Right atrium auricular region (tissue), 2 donors: ENCODE data around the gene KHDC1L. TPM values are rescaled to one million over a fixed set of nuclear protein-coding genes. Genes with fewer than 3 reads are reported as not detected.
"Not testable (repeated sequence)": the region's sequence is repeated elsewhere in the genome, so short reads cannot be mapped to it uniquely, and the experiment has no call there.

Experiments used
- DNase-seq: peaks from one replicate; pipeline ENCODE4 v3.0.0-alpha.2; 2019; ENCODE audit warnings: low spot score
- H3K27ac ChIP-seq, 2 donors: fragments of 200-600 bp; sonication (generic); 1 replicate in 1 of 2; 2 replicates in 1 of 2; pipeline ENCODE4 v1.5.1; 2016 to 2019
- H3K27me3 ChIP-seq, 2 donors: fragments of 200-600 bp; sonication (generic); one replicate each; pipeline versions ENCODE4 v1.5.1 to v1.6.0; 2017 to 2019
- H3K36me3 ChIP-seq: fragments of 200-600 bp; sonication (generic); one replicate; pipeline ENCODE4 v1.5.1; 2016
- H3K4me1 ChIP-seq, 2 donors: fragments of 200-600 bp; sonication (generic); one replicate each; pipeline versions ENCODE4 v1.5.1 to v1.6.0; 2017 to 2019
- H3K4me3 ChIP-seq, 2 donors: fragments of 200-600 bp; sonication (generic); 1 replicate in 1 of 2; 2 replicates in 1 of 2; pipeline ENCODE4 v1.5.1; 2017 to 2019; ENCODE audit warnings: mild to moderate bottlenecking in 1 of 2, moderate library complexity in 1 of 2
- H3K9me3 ChIP-seq, 2 donors: fragments of 200-600 bp; sonication (generic); one replicate each; pipeline ENCODE4 v1.5.1; 2019
- total RNA-seq, 2 donors: library from RNA; depleted of rRNA; stranded (reverse); fragments of >200 nt; gene quantifications; one replicate each; pipeline ENCODE4 v1.1.0, GENCODE V29; 2016
- TF ChIP-seq, protein P1 (sequence below), 2 donors: fragments of 200-600 bp; sonication (generic); IDR thresholded peaks; one replicate each; pipeline ENCODE4 v1.5.1; 2019; ENCODE audit warnings: antibody characterized with exemption in 2 of 2

The KHDC1L gene
- total RNA-seq, 2 donors from 2014 or later, result not detected

DNA sequence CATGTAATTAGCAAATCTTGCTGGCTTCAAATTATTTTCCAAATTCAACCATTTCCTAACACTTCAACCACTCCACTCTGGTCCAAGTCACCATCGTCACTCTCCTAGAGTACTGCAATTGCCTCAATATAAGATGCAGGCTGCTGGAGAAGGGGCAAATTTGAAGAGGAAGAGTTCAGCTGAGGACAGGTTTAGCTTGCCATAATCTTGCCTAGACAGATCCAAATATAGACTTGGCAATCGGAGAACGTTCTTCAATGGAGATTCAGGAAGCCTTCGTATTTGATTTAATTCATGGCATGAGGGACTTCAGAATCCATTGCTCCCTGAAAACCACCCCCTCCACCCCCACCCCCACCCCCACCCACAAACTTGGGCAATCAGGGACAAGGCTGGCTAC lies 15.4 kb upstream of the KHDC1L start:
- no peaks in the 10 kb centered on the region for H3K9me3 ChIP-seq
- no peaks in the 10 kb centered on the region for H3K27me3 ChIP-seq
- DNase-seq, result no peak
- TF ChIP-seq, protein P1, sequence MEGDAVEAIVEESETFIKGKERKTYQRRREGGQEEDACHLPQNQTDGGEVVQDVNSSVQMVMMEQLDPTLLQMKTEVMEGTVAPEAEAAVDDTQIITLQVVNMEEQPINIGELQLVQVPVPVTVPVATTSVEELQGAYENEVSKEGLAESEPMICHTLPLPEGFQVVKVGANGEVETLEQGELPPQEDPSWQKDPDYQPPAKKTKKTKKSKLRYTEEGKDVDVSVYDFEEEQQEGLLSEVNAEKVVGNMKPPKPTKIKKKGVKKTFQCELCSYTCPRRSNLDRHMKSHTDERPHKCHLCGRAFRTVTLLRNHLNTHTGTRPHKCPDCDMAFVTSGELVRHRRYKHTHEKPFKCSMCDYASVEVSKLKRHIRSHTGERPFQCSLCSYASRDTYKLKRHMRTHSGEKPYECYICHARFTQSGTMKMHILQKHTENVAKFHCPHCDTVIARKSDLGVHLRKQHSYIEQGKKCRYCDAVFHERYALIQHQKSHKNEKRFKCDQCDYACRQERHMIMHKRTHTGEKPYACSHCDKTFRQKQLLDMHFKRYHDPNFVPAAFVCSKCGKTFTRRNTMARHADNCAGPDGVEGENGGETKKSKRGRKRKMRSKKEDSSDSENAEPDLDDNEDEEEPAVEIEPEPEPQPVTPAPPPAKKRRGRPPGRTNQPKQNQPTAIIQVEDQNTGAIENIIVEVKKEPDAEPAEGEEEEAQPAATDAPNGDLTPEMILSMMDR (IDR thresholded peaks at IDR 0.05), result no peak
- no peak overlapping the region for H3K4me3 ChIP-seq
- H3K4me1 ChIP-seq, result no peaks in the 10 kb centered on the region
- no peaks in the 10 kb centered on the region for H3K36me3 ChIP-seq
- H3K27ac ChIP-seq, result no peak overlapping the region

DNA sequence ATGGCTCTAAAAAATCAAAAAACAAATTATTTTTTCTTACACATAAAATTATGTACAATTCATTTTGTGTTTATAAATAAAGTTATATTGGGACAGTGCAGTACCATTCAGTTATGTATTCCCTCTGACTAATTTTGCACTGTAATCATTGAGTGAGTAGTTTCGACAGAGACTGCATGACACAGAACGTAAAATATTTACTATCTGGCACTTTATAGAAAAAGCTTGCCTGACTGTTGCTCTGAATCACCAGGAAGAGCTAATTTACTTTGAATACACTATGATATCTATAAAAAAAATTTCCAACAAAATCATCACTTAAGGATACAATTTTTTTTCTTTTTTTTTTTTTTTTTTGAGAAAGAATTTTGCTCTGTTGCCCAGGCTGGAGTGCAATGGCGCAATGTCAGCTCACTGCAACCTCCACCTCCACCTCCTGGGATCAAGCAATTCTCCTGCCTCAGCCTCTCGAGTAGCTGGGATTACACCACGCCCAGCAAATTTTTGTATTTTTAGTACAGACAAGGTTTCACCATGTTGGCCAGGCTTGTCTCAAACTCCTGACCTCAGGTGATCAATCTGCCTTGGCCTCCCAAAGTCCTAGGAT lies 11.0 kb upstream of the KHDC1L start:
- Histone ChIP-seq H3K27ac (no peak overlapping the region), H3K4me3 (no peak overlapping the region), H3K27me3 (no peaks in the 10 kb centered on the region), H3K9me3 (no peaks in the 10 kb centered on the region), H3K36me3 (no peaks in the 10 kb centered on the region), H3K4me1 (no peaks in the 10 kb centered on the region)
- TF ChIP-seq, protein P1 (IDR thresholded peaks at IDR 0.05), result no peak
- DNase-seq, result no peak

DNA sequence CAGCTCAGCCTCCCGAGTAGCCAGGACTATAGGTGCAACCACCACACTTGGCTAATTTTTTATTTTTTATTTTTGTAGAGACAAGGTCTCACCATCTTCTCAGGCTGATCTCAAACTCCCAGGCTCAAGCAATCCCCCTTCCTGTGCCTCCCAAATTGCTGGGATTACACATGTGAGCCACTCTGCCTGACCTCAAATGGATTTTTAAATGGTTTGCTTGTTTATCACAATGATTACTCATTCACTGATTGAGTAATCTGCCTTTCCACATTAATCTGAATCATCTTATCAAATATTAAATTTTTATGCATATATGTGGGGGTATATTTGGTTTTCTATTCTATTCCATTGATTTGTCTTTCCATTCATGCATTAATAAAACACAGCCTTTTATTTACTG lies 9.4 kb upstream of the KHDC1L start:
- Histone ChIP-seq H3K4me1 (no peaks in the 10 kb centered on the region), H3K36me3 (no peaks in the 10 kb centered on the region), H3K9me3 (no peaks in the 10 kb centered on the region), H3K27me3 (no peaks in the 10 kb centered on the region), H3K27ac (no peak overlapping the region), H3K4me3 (no peak overlapping the region)
- peak; percentile 5 for DNase-seq
- TF ChIP-seq, protein P1 (IDR thresholded peaks at IDR 0.05), result no peak

DNA sequence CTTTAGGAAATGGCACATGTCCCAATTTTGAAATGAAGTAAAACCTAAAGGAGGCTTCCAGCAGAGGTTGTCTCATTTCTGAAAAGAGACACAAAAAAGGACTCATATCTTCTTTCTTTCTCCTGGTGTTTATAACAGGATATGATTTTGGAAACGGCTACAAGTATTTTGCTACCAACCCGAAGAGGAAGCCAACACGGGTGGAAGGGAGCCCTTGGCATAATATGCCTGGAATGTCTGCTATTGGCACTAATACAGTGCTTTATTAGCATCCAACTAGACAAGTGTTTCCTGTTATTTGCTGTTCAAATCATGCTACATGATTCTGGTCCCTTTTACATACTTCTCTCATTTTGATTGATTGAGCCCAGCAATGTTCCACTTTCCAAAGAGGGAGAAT lies 8.7 kb upstream of the KHDC1L start:
- not testable (repeated sequence) for H3K36me3 ChIP-seq, H3K4me1 ChIP-seq, H3K9me3 ChIP-seq, H3K27ac ChIP-seq, H3K4me3 ChIP-seq, H3K27me3 ChIP-seq
- peak; percentile 16 for DNase-seq

DNA sequence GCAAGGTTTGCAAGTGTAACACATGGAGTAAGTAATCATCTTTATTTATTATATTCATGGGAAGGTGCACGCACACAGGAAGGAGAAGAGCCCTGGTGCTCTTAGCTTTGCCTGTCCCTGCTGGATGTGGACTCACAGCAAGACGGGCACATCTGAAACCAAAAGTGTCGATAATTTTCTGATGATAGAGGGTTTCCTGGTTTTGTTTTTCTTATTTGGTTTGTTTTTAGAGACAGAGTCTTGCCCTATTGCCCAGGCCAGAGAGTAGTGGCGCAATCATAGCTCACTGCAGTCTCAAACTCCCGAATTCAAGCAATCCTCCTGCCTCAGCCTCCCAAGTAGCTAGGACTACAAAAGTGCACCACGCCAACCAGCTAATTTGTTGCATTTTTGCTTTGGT lies 7.8 kb upstream of the KHDC1L start:
- Histone ChIP-seq H3K27ac (no peak overlapping the region), H3K9me3 (no peaks in the 10 kb centered on the region), H3K4me3 (no peak overlapping the region), H3K4me1 (no peaks in the 10 kb centered on the region), H3K27me3 (no peaks in the 10 kb centered on the region), H3K36me3 (no peaks in the 10 kb centered on the region)
- TF ChIP-seq, protein P1 (IDR thresholded peaks at IDR 0.05), result no peak
- peak; percentile 32 for DNase-seq

DNA sequence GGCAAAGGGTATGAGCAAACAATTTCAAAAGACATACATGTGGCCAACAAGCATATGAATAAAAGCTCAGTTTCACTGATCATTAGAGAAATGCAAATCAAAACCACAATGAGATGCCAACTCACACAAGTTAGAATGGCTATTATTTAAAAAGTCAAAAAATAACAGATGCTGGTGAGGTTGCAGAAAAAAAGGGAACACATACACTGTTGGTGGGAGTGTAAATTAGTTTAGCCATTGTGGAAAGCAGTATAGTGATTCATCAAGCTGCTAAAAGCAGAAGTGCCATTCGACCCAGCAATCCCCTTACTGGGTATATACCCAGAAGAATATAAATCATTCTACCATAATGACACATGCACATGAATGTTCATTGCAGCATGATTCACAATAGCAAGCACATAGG lies 6.7 kb upstream of the KHDC1L start:
- Histone ChIP-seq H3K36me3 (no peaks in the 10 kb centered on the region), H3K27me3 (no peaks in the 10 kb centered on the region), H3K4me3 (no peak overlapping the region), H3K9me3 (no peaks in the 10 kb centered on the region), H3K4me1 (no peaks in the 10 kb centered on the region), H3K27ac (no peak overlapping the region)
- DNase-seq, result peak; percentile 5
- TF ChIP-seq, protein P1 (IDR thresholded peaks at IDR 0.05), result no peak
